ENCODE measurements around the gene FAM177B.
A peak's percentile ranks its signal among the peaks of the same experiment; 100 is the strongest.

FAM177B gene

GRCh38 chr1:222736972-222737371 is at the start of gene FAM177B:
TSS of gene FAM177B (plus strand) at chr1:222737202. CDS start at chr1:222746546, 9,344 bp downstream.
- DNase-seq, result no peak

GRCh38 chr1:222691016-222691415 is 46.0 kb upstream of the FAM177B start:
- DNase-seq, result no peak

- no peak for DNase-seq
These were observed 42.1 kb upstream of the FAM177B start for GRCh38 chr1:222694927-222695326.

GRCh38 chr1:222696741-222697140 is 40.3 kb upstream of the FAM177B start:
- no peak for DNase-seq

- no peak for DNase-seq
These were observed 39.8 kb upstream of the FAM177B start for GRCh38 chr1:222697203-222697602.

- DNase-seq, result no peak
These were observed 39.2 kb upstream of the FAM177B start for GRCh38 chr1:222697826-222698225.

- no peak for DNase-seq
These were observed 34.8 kb upstream of the FAM177B start for GRCh38 chr1:222702210-222702609.

GRCh38 chr1:222704260-222704659 is 32.7 kb upstream of the FAM177B start:
- DNase-seq, result no peak

- DNase-seq, result no peak
These were observed 30.2 kb upstream of the FAM177B start for GRCh38 chr1:222706815-222707214.

- DNase-seq, result no peak
These were observed 27.3 kb upstream of the FAM177B start for GRCh38 chr1:222709700-222710153.

GRCh38 chr1:222711319-222712252 is 25.4 kb upstream of the FAM177B start:
- DNase-seq, result peak; percentile 54

GRCh38 chr1:222712253-222713090 is 24.5 kb upstream of the FAM177B start, which contains the start of the genes AIDA and BROX:
TSS of gene AIDA (minus strand) at chr1:222712491. CDS start at chr1:222712317, 174 bp downstream.
TSS of gene BROX (plus strand) at chr1:222712564. CDS start at chr1:222715700, 3,136 bp downstream.
- DNase-seq, result peak; percentile 92

- DNase-seq, result peak; percentile 89
These were observed 23.7 kb upstream of the FAM177B start for GRCh38 chr1:222713091-222713961.

GRCh38 chr1:222716393-222716792 is 20.6 kb upstream of the FAM177B start:
- no peak for DNase-seq

- DNase-seq, result no peak
These were observed 8.3 kb upstream of the FAM177B start for GRCh38 chr1:222728746-222729145.

GRCh38 chr1:222730866-222731265 is 6.1 kb upstream of the FAM177B start:
- no peak for DNase-seq

GRCh38 chr1:222732216-222733159 is 4.5 kb upstream of the FAM177B start:
- no peak for DNase-seq

- DNase-seq, result no peak
These were observed 2.3 kb upstream of the FAM177B start for GRCh38 chr1:222734740-222735139.

GRCh38 chr1:222736470-222736869 is 532 bp upstream of the FAM177B start:
- no peak for DNase-seq

GRCh38 chr1:222739465-222739864 is 2.5 kb downstream of the FAM177B start:
- no peak for DNase-seq

GRCh38 chr1:222739929-222740328 is 2.9 kb downstream of the FAM177B start:
- no peak for DNase-seq

All from stimulated activated CD4-positive, alpha-beta T cell treated with anti-CD3 and anti-CD28 coated beads, Interleukin-1b, Interleukin-23, amount 100 ng/mL, for 48 hours (primary cell).